GM21619 (cell line): ENCODE results near the gene TNFAIP8L3.
"Not testable (repeated sequence)": the region's sequence is repeated elsewhere in the genome, so short reads cannot be mapped to it uniquely, and the experiment has no call there.

Experiments
- ATAC-seq: cut with Tn5 transposase; IDR thresholded peaks from one replicate; pipeline ENCODE4 v1.9.1; 2021; ENCODE audit not compliant: unreplicated experiment

Gene TNFAIP8L3

GRCh38 chr15:51062736-51063135 lies 32.0 kb downstream of the TNFAIP8L3 start:
- ATAC-seq = no peak

GRCh38 chr15:51060030-51060673 lies 34.6 kb downstream of the TNFAIP8L3 start:
- no peak for ATAC-seq

- no peak for ATAC-seq
These were observed 40.2 kb downstream of the TNFAIP8L3 start for GRCh38 chr15:51054535-51054934.

- ATAC-seq = no peak
These were observed 41.1 kb downstream of the TNFAIP8L3 start for GRCh38 chr15:51053571-51053970.

- ATAC-seq = no peak
These were observed 42.9 kb downstream of the TNFAIP8L3 start for GRCh38 chr15:51051776-51052175.

GRCh38 chr15:51049081-51049480 lies 45.6 kb downstream of the TNFAIP8L3 start:
- ATAC-seq = no peak

GRCh38 chr15:51048308-51048707 lies 46.4 kb downstream of the TNFAIP8L3 start:
- ATAC-seq = no peak

- ATAC-seq = no peak
These were observed 47.8 kb downstream of the TNFAIP8L3 start for GRCh38 chr15:51046799-51047449.

GRCh38 chr15:51046016-51046415 lies 48.7 kb downstream of the TNFAIP8L3 start:
- ATAC-seq = no peak

- ATAC-seq = no peak
These were observed 50.5 kb downstream of the TNFAIP8L3 start for GRCh38 chr15:51044037-51044727.

GRCh38 chr15:51038974-51039319 lies 55.8 kb downstream of the TNFAIP8L3 start:
- no peak for ATAC-seq

GRCh38 chr15:51038162-51038973 lies 56.3 kb downstream of the TNFAIP8L3 start:
- no peak for ATAC-seq

GRCh38 chr15:51037474-51037873 lies 57.2 kb downstream of the TNFAIP8L3 start:
- ATAC-seq = not testable (repeated sequence)

GRCh38 chr15:51030649-51031316 lies 63.9 kb downstream of the TNFAIP8L3 start:
- ATAC-seq = no peak

GRCh38 chr15:51025454-51025846 lies 69.3 kb downstream of the TNFAIP8L3 start:
- no peak for ATAC-seq

- no peak for ATAC-seq
These were observed 69.8 kb downstream of the TNFAIP8L3 start for GRCh38 chr15:51024735-51025453.

GRCh38 chr15:51023499-51023898 lies 71.2 kb downstream of the TNFAIP8L3 start:
- no peak for ATAC-seq

GRCh38 chr15:51022206-51022605 lies 72.5 kb downstream of the TNFAIP8L3 start:
- no peak for ATAC-seq

- ATAC-seq = no peak
These were observed 78.1 kb downstream of the TNFAIP8L3 start for GRCh38 chr15:51016615-51017014.

GRCh38 chr15:51011212-51011611 lies 83.5 kb downstream of the TNFAIP8L3 start:
- ATAC-seq = no peak
